GM19240 (cell line): ENCODE results near the gene SH3PXD2A.
"Not testable (repeated sequence)": the region's sequence is repeated elsewhere in the genome, so short reads cannot be mapped to it uniquely, and the experiment has no call there.

ENCODE experiments used
- DNase-seq: peaks from one replicate; pipeline ENCODE4 v3.0.0; 2011; ENCODE audit warnings: low spot score; ENCODE audit not compliant: insufficient read length

Gene SH3PXD2A

GRCh38 chr10:103652599-103653281, 202.6 kb downstream of the SH3PXD2A start:
- no peak for DNase-seq

GRCh38 chr10:103651783-103652476, 203.4 kb downstream of the SH3PXD2A start:
- no peak for DNase-seq

GRCh38 chr10:103651333-103651732, 204.0 kb downstream of the SH3PXD2A start:
- no peak for DNase-seq

GRCh38 chr10:103649654-103650423, 205.5 kb downstream of the SH3PXD2A start:
- DNase-seq = no peak

GRCh38 chr10:103648636-103649532, 206.5 kb downstream of the SH3PXD2A start:
- no peak for DNase-seq

- no peak for DNase-seq
These were observed 207.1 kb downstream of the SH3PXD2A start for GRCh38 chr10:103648251-103648635.

GRCh38 chr10:103646304-103646703, 209.1 kb downstream of the SH3PXD2A start:
- no peak for DNase-seq

GRCh38 chr10:103645141-103646054, 210.0 kb downstream of the SH3PXD2A start:
- DNase-seq = no peak

- DNase-seq = no peak
These were observed 212.0 kb downstream of the SH3PXD2A start for GRCh38 chr10:103643381-103643780.

- no peak for DNase-seq
These were observed 214.1 kb downstream of the SH3PXD2A start for GRCh38 chr10:103641326-103641725.

- DNase-seq = no peak
These were observed 214.8 kb downstream of the SH3PXD2A start for GRCh38 chr10:103640436-103641181.

- DNase-seq = no peak
These were observed 216.4 kb downstream of the SH3PXD2A start for GRCh38 chr10:103638948-103639347.

GRCh38 chr10:103637927-103638557, 217.3 kb downstream of the SH3PXD2A start:
- no peak for DNase-seq

GRCh38 chr10:103637011-103637410, 218.4 kb downstream of the SH3PXD2A start:
- DNase-seq = no peak

- DNase-seq = no peak
These were observed 218.9 kb downstream of the SH3PXD2A start for GRCh38 chr10:103636492-103636891.

GRCh38 chr10:103635580-103635979, 219.8 kb downstream of the SH3PXD2A start:
- DNase-seq = no peak

GRCh38 chr10:103633846-103634245, 221.5 kb downstream of the SH3PXD2A start:
- DNase-seq = no peak

GRCh38 chr10:103632871-103633270, 222.5 kb downstream of the SH3PXD2A start:
- DNase-seq = not testable (repeated sequence)

- DNase-seq = no peak
These were observed 223.1 kb downstream of the SH3PXD2A start for GRCh38 chr10:103632247-103632642.
